SK-N-SH (cell line): ENCODE measurements around the gene KIZ.
"Not testable (repeated sequence)": the region's sequence is repeated elsewhere in the genome, so short reads cannot be mapped to it uniquely, and the experiment has no call there.

Experiments used
- CHD2 ChIP-seq: fragments of 150-350 bp; IDR thresholded peaks from 2 replicates; pipeline ENCODE4 v1.6.1; 2018; ENCODE audit warnings: low read length; ENCODE audit not compliant: partially characterized antibody
- EP300 ChIP-seq, 2 experiments: IDR thresholded peaks; 2 replicates each; pipeline versions ENCODE4 v1.4.0 to v1.6.1; 2012; ENCODE audit warnings: borderline replicate concordance in 1 of 2, low read depth in 1 of 2, low read length in 1 of 2
- FOSL2 ChIP-seq: IDR thresholded peaks from 2 replicates; pipeline ENCODE4 v1.4.0; 2012; ENCODE audit warnings: low read depth, mild to moderate bottlenecking, moderate library complexity, borderline replicate concordance
- FOXM1 ChIP-seq: IDR thresholded peaks from 2 replicates; pipeline ENCODE4 v1.4.0; 2012; ENCODE audit warnings: low read depth, mild to moderate bottlenecking
- JUND ChIP-seq: IDR thresholded peaks from 2 replicates; pipeline ENCODE4 v1.4.0; 2012
- POLR2AphosphoS5 ChIP-seq: IDR thresholded peaks from 2 replicates; pipeline ENCODE4 v1.6.1; 2012; ENCODE audit warnings: low read depth, low read length
- RAD21 ChIP-seq: IDR thresholded peaks from 2 replicates; pipeline ENCODE4 v1.6.1; 2012; ENCODE audit warnings: mild to moderate bottlenecking, low read length
- TAF1 ChIP-seq: IDR thresholded peaks from 2 replicates; pipeline ENCODE4 v1.6.1; 2012; ENCODE audit warnings: low read depth, mild to moderate bottlenecking, low read length, moderate library complexity, borderline replicate concordance
- TEAD4 ChIP-seq: IDR thresholded peaks from 2 replicates; pipeline ENCODE4 v1.4.0; 2012; ENCODE audit warnings: mild to moderate bottlenecking, borderline replicate concordance; ENCODE audit not compliant: insufficient read depth
- YY1 ChIP-seq: IDR thresholded peaks from 2 replicates; pipeline ENCODE4 v1.4.0; 2012; ENCODE audit warnings: low read depth, mild to moderate bottlenecking
- TF ChIP-seq, protein P1 (sequence below): fragments of 200-600 bp; sonication (generic); IDR thresholded peaks from 2 replicates; pipeline ENCODE4 v1.6.1; 2017; ENCODE audit warnings: antibody characterized with exemption, mild to moderate bottlenecking, moderate library complexity

- TF ChIP-seq JUND; CHD2; FOXM1; EP300 (IDR thresholded peaks at IDR 0.05; ENCODE audit: borderline replicate concordance in 1 of 2, low read depth in 1 of 2, low read length in 1 of 2); FOSL2; YY1; RAD21; POLR2AphosphoS5; TAF1; TEAD4: not testable (repeated sequence)
- TF ChIP-seq, protein P1, sequence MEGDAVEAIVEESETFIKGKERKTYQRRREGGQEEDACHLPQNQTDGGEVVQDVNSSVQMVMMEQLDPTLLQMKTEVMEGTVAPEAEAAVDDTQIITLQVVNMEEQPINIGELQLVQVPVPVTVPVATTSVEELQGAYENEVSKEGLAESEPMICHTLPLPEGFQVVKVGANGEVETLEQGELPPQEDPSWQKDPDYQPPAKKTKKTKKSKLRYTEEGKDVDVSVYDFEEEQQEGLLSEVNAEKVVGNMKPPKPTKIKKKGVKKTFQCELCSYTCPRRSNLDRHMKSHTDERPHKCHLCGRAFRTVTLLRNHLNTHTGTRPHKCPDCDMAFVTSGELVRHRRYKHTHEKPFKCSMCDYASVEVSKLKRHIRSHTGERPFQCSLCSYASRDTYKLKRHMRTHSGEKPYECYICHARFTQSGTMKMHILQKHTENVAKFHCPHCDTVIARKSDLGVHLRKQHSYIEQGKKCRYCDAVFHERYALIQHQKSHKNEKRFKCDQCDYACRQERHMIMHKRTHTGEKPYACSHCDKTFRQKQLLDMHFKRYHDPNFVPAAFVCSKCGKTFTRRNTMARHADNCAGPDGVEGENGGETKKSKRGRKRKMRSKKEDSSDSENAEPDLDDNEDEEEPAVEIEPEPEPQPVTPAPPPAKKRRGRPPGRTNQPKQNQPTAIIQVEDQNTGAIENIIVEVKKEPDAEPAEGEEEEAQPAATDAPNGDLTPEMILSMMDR = not testable (repeated sequence)
These were observed 121.8 kb downstream of the KIZ start for GRCh38 chr20:21247603-21248095.
